GM23248 (cell line): Measurements from ENCODE around the gene CPLX3. TPM values are rescaled to one million over a fixed set of nuclear protein-coding genes. Genes with fewer than 3 reads are reported as not detected.

Experiments
- DNase-seq: peaks from one replicate; pipeline ENCODE4 v3.0.0-alpha.2; 2015
- H2AFZ ChIP-seq: fragments of 200-600 bp; sonication (generic); 2 replicates; pipeline ENCODE4 v1.6.1; 2016; ENCODE audit warnings: antibody characterized with exemption
- H3F3A ChIP-seq: fragments of 200-600 bp; sonication (generic); 2 replicates; pipeline ENCODE4 v1.6.1; 2016; ENCODE audit warnings: mild to moderate bottlenecking, antibody characterized with exemption, mixed run types; ENCODE audit not compliant: insufficient read depth
- H3K27ac ChIP-seq: fragments of 200-600 bp; sonication (generic); 2 replicates; pipeline ENCODE4 v1.5.1; 2016; ENCODE audit warnings: mild to moderate bottlenecking
- H3K27me3 ChIP-seq: fragments of 200-600 bp; sonication (generic); replicated peaks from 2 replicates; pipeline ENCODE4 v1.6.1; 2016; ENCODE audit warnings: mild to moderate bottlenecking; ENCODE audit not compliant: insufficient read depth
- H3K36me3 ChIP-seq: fragments of 200-600 bp; sonication (generic); 2 replicates; pipeline ENCODE4 v1.6.1; 2016; ENCODE audit warnings: low read depth, mild to moderate bottlenecking
- H3K4me1 ChIP-seq: fragments of 200-600 bp; sonication (generic); 2 replicates; pipeline ENCODE4 v1.6.1; 2016; ENCODE audit warnings: mild to moderate bottlenecking; ENCODE audit not compliant: insufficient read depth
- H3K4me2 ChIP-seq: fragments of 200-600 bp; sonication (generic); one replicate; pipeline ENCODE4 v1.6.1; 2016; ENCODE audit warnings: mild to moderate bottlenecking; ENCODE audit not compliant: unreplicated experiment
- H3K4me3 ChIP-seq: fragments of 200-600 bp; sonication (generic); 2 replicates; pipeline ENCODE4 v1.5.1; 2016; ENCODE audit warnings: mild to moderate bottlenecking
- H3K79me2 ChIP-seq: fragments of 200-600 bp; sonication (generic); 2 replicates; pipeline ENCODE4 v1.6.1; 2016; ENCODE audit warnings: mild to moderate bottlenecking; ENCODE audit not compliant: insufficient read depth
- H3K9ac ChIP-seq: fragments of 200-600 bp; sonication (generic); 2 replicates; pipeline ENCODE4 v1.6.1; 2016; ENCODE audit warnings: mild to moderate bottlenecking
- H3K9me2 ChIP-seq: fragments of 200-600 bp; sonication (generic); 2 replicates; pipeline ENCODE4 v1.6.1; 2016; ENCODE audit warnings: mixed run types, mild to moderate bottlenecking, moderate library complexity; ENCODE audit not compliant: insufficient read depth
- H3K9me3 ChIP-seq: fragments of 200-600 bp; sonication (generic); one replicate; pipeline ENCODE4 v1.6.1; 2017; ENCODE audit warnings: low read depth
- H4K20me1 ChIP-seq: fragments of 200-600 bp; sonication (generic); 2 replicates; pipeline ENCODE4 v1.6.0; 2016; ENCODE audit not compliant: insufficient read depth
- EZH2 ChIP-seq: fragments of 200-600 bp; sonication (generic); IDR thresholded peaks from 2 replicates; pipeline ENCODE4 v1.6.1; 2018; ENCODE audit warnings: antibody characterized with exemption, mild to moderate bottlenecking; ENCODE audit not compliant: insufficient read depth, poor library complexity, severe bottlenecking
- EZH2phosphoT487 ChIP-seq: fragments of 200-600 bp; sonication (generic); IDR thresholded peaks from 2 replicates; pipeline ENCODE4 v1.6.1; 2018; ENCODE audit warnings: antibody characterized with exemption, moderate library complexity, mild to moderate bottlenecking, low read depth; ENCODE audit not compliant: insufficient read depth
- WGBS, 2 experiments: methylation state at CpG; one replicate each; pipeline ENCODE4 v1.1.6; 2015 to 2017; ENCODE audit warnings: low lambda C conversion rate in 2 of 2, low coverage in 1 of 2; ENCODE audit errors: missing lambda C conversion rate in 2 of 2; 5-methylcytosine and 5-hydroxymethylcytosine counted together
- in situ Hi-C: fragments of 300-500 bp; cut with MboI; formaldehyde crosslinking; loops from 2 replicates; pipeline ENCODE4 v1.15.0; 2020
- polyA plus RNA-seq: library from polyadenylated mRNA; unstranded; fragments of >200 nt; fragmentation: Nextera tagmentation; extraction: Ambion mirVana; gene quantifications from 2 replicates; pipeline ENCODE4 v1.2.1, GENCODE V29; 2016
- total RNA-seq: library from RNA; depleted of rRNA; stranded (reverse); fragments of >200 nt; shearing (Covaris generic); gene quantifications from 2 replicates; pipeline ENCODE4 v1.2.3, GENCODE V29; 2014

Gene CPLX3
- total and polyA plus RNA-seq, 2 experiments from 2014 or later, result not detected

GRCh38 chr15:74857082-74857655 lies 30.7 kb downstream of the CPLX3 start:
- H3K36me3 ChIP-seq, result no peaks in the 10 kb centered on the region
- DNase-seq, result no peak
- no peaks in the 10 kb centered on the region for H3K9me2 ChIP-seq
- H3K9me3 ChIP-seq, result no peaks in the 10 kb centered on the region
- in situ Hi-C loops, result no loop called here
- 74 to 84% methylated on average over 5 of the region's 5 CpGs for WGBS, 2 experiments
- H3F3A ChIP-seq, result no peaks in the 10 kb centered on the region
- no peaks in the 10 kb centered on the region for H3K27me3 ChIP-seq
- H3K79me2 ChIP-seq, result peaks cover 79% of the 10 kb centered on the region
- no peak overlapping the region for H3K4me2 ChIP-seq
- no peaks in the 10 kb centered on the region for H4K20me1 ChIP-seq
- H3K27ac ChIP-seq, result no peak overlapping the region
- no peak overlapping the region for H2AFZ ChIP-seq
- no peaks in the 10 kb centered on the region for H3K4me1 ChIP-seq
- no peak overlapping the region for H3K4me3 ChIP-seq
- H3K9ac ChIP-seq, result no peak overlapping the region
- TF ChIP-seq EZH2, result no peak
- no peak for TF ChIP-seq EZH2phosphoT487

- in situ Hi-C loops, result no loop called here
- 73 to 74% methylated on average over 9 of the region's 9 CpGs for WGBS, 2 experiments
Measured at GRCh38 chr15:74857671-74858368, 31.4 kb downstream of the CPLX3 start.

GRCh38 chr15:74858369-74858740 lies 31.9 kb downstream of the CPLX3 start:
- Histone ChIP-seq H3K79me2 (peaks cover 79% of the 10 kb centered on the region), H3K4me1 (peaks cover 6% of the 10 kb centered on the region), H3F3A (peaks cover 12% of the 10 kb centered on the region; the same call in 1 of the 2 replicates), H3K9me2 (no peaks in the 10 kb centered on the region), H4K20me1 (0 out of 2 replicates have a peak, but pooled peaks cover 3% of the 10 kb centered on the region), H2AFZ (no peak overlapping the region), H3K4me3 (no peak overlapping the region), H3K36me3 (no peaks in the 10 kb centered on the region), H3K4me2 (no peak overlapping the region), H3K9me3 (no peaks in the 10 kb centered on the region), H3K27ac (no peak overlapping the region), H3K27me3 (no peaks in the 10 kb centered on the region), H3K9ac (no peak overlapping the region)
- in situ Hi-C loops, result no loop called here
- TF ChIP-seq EZH2phosphoT487 (no peak), EZH2 (no peak)
- no peak for DNase-seq
- 79 to 80% methylated on average over 4 of the region's 4 CpGs for WGBS, 2 experiments

More at GRCh38 chr15:74857671-74858368, 31.4 kb downstream of the CPLX3 start:
- no peak for DNase-seq
- H3K4me3 ChIP-seq, result no peak overlapping the region
- TF ChIP-seq EZH2phosphoT487 (no peak), EZH2 (no peak)
- H3K4me2 ChIP-seq, result no peak overlapping the region
- H3K9me3 ChIP-seq, result no peaks in the 10 kb centered on the region
- H3K27me3 ChIP-seq, result no peaks in the 10 kb centered on the region
- H4K20me1 ChIP-seq, result 0 out of 2 replicates have a peak, but pooled peaks cover under 1% of the 10 kb centered on the region
- no peak overlapping the region for H3K27ac ChIP-seq
- peaks cover 79% of the 10 kb centered on the region for H3K79me2 ChIP-seq
- H3K4me1 ChIP-seq, result peaks cover under 1% of the 10 kb centered on the region; the same call in 1 of the 2 replicates
- H3K9ac ChIP-seq, result no peak overlapping the region
- H3F3A ChIP-seq, result peaks cover 6% of the 10 kb centered on the region; the same call in 1 of the 2 replicates
- H2AFZ ChIP-seq, result no peak overlapping the region
- no peaks in the 10 kb centered on the region for H3K36me3 ChIP-seq
- H3K9me2 ChIP-seq, result no peaks in the 10 kb centered on the region

GRCh38 chr15:74863239-74864056 lies 37.0 kb downstream of the CPLX3 start:
- in situ Hi-C loops, result no loop called here
- H3K27ac ChIP-seq, result peak overlapping the region; percentile 49

More at GRCh38 chr15:74863239-74864056, 37.0 kb downstream of the CPLX3 start:
- Histone ChIP-seq H3K4me1 (peaks cover 20% of the 10 kb centered on the region), H3K4me2 (no peak overlapping the region), H3K36me3 (no peaks in the 10 kb centered on the region), H3F3A (peaks cover 28% of the 10 kb centered on the region; the same call in 1 of the 2 replicates), H3K4me3 (no peak overlapping the region), H2AFZ (no peak overlapping the region), H3K9me3 (no peaks in the 10 kb centered on the region), H4K20me1 (peaks cover 9% of the 10 kb centered on the region; the same call in 1 of the 2 replicates), H3K79me2 (peaks cover 78% of the 10 kb centered on the region), H3K9me2 (no peaks in the 10 kb centered on the region), H3K27me3 (no peaks in the 10 kb centered on the region), H3K9ac (no peak overlapping the region)
- TF ChIP-seq EZH2phosphoT487 (no peak), EZH2 (no peak)
- DNase-seq, result peak; percentile 83
- 66 to 67% methylated on average over 9 to 11 of the region's 11 CpGs for WGBS, 2 experiments
